Caco-2 (cell line): ENCODE data around the gene AIFM3. TPM values are rescaled to one million over a fixed set of nuclear protein-coding genes. Genes with fewer than 3 reads are reported as not detected.
"Not testable (repeated sequence)": the region's sequence is repeated elsewhere in the genome, so short reads cannot be mapped to it uniquely, and the experiment has no call there.

Source experiments
- BruUV-seq: library from RNA; stranded (reverse); fragments of 400-500 nt; replicated peaks from 2 replicates; lab custom pipeline; 2021; lab: Mats Ljungman, UMichigan
- CTCF ChIA-PET: fragments of 300-600 bp; sonication (Branson Sonifier 250); formaldehyde crosslinking; loops from one replicate; lab custom pipeline; 2022; ENCODE audit warnings: antibody characterized with exemption; lab: Charles Lee
- POLR2A ChIA-PET: fragments of 300-600 bp; sonication (Branson Sonifier 250); formaldehyde crosslinking; loops from one replicate; lab custom pipeline; 2022; ENCODE audit warnings: antibody characterized with exemption; lab: Charles Lee
- DNase-seq, 2 experiments: peaks; one replicate each; pipeline versions ENCODE4 v3.0.0 to v3.0.0-alpha.2; 2020 to 2022
- H3K27me3 ChIP-seq: replicated peaks from 2 replicates; pipeline ENCODE4 v1.6.0; 2011; ENCODE audit warnings: low read length; ENCODE audit not compliant: control insufficient read depth, insufficient read depth
- H3K36me3 ChIP-seq: 2 replicates; pipeline ENCODE4 v1.5.1; 2011; ENCODE audit warnings: low read length; ENCODE audit not compliant: control insufficient read depth, insufficient read depth
- H3K4me1 ChIP-seq: fragments of 250-450 bp; sonication (Bioruptor Pico); 2 replicates; pipeline ENCODE4 v1.5.1; 2020; ENCODE audit warnings: mild to moderate bottlenecking
- H3K4me3 ChIP-seq: 2 replicates; pipeline ENCODE4 v1.5.1; 2011; ENCODE audit warnings: low read depth, mild to moderate bottlenecking, control low read depth, low read length
- H3K9me3 ChIP-seq: fragments of 250-450 bp; sonication (Bioruptor Pico); 2 replicates; pipeline ENCODE4 v1.5.1; 2020; ENCODE audit warnings: mild to moderate bottlenecking, moderate library complexity
- H3K27ac Mint-ChIP-seq: one replicate; pipeline ENCODE4 v1.8.0; 2022; ENCODE audit warnings: mixed read lengths; ENCODE audit not compliant: unreplicated experiment
- H3K27me3 Mint-ChIP-seq: one replicate; pipeline ENCODE4 v1.8.0; 2022; ENCODE audit warnings: mixed read lengths; ENCODE audit not compliant: insufficient read depth, unreplicated experiment
- H3K36me3 Mint-ChIP-seq: one replicate; pipeline ENCODE4 v1.8.0; 2022; ENCODE audit warnings: mild to moderate bottlenecking, mixed read lengths; ENCODE audit not compliant: insufficient read depth, unreplicated experiment
- H3K4me1 Mint-ChIP-seq: one replicate; pipeline ENCODE4 v1.8.0; 2022; ENCODE audit warnings: low read depth, mixed read lengths; ENCODE audit not compliant: unreplicated experiment
- H3K4me3 Mint-ChIP-seq: one replicate; pipeline ENCODE4 v1.8.0; 2022; ENCODE audit warnings: mild to moderate bottlenecking, moderate library complexity, mixed read lengths; ENCODE audit not compliant: unreplicated experiment
- H3K9me3 Mint-ChIP-seq: one replicate; pipeline ENCODE4 v1.8.0; 2022; ENCODE audit warnings: mixed read lengths; ENCODE audit not compliant: unreplicated experiment
- CTCF ChIP-seq, 2 experiments: fragments of 200-600 bp in 1 of 2; IDR thresholded peaks; 1 replicate in 1 of 2; 2 replicates in 1 of 2; pipeline versions ENCODE4 v1.5.1 to v1.8.0; 2011 to 2022; ENCODE audit warnings: antibody characterized with exemption in 1 of 2, control low read depth in 1 of 2, inconsistent platforms in 1 of 2, low read depth in 1 of 2, low read length in 1 of 2, mild to moderate bottlenecking in 1 of 2, moderate library complexity in 1 of 2; ENCODE audit not compliant: insufficient read depth in 1 of 2, severe bottlenecking in 1 of 2, unreplicated experiment in 1 of 2
- intact Hi-C: fragments of 100-400 bp; cut with micrococcal nuclease; formaldehyde crosslinking; loops from one replicate; pipeline ENCODE4 v1.10.0; 2022; ENCODE audit not compliant: unreplicated experiment
- total RNA-seq: library from RNA; stranded (reverse); gene quantifications from 2 replicates; pipeline ENCODE4 v1.2.3, GENCODE V29; 2022

AIFM3 gene
- total RNA-seq, 1 experiment from 2014 or later, result 0.73 TPM

GRCh38 chr22:20930004-20930403 lies 37.1 kb upstream of the AIFM3 start:
- Mint-ChIP-seq H3K27me3 (no peaks in the 10 kb centered on the region), H3K4me3 (no peak overlapping the region), H3K36me3 (peaks cover 35% of the 10 kb centered on the region), H3K27ac (no peak overlapping the region), H3K4me1 (peaks cover 16% of the 10 kb centered on the region), H3K9me3 (no peaks in the 10 kb centered on the region)
- Histone ChIP-seq H3K27me3 (no peaks in the 10 kb centered on the region), H3K36me3 (peaks cover 1% of the 10 kb centered on the region), H3K4me3 (no peak overlapping the region), H3K4me1 (no peaks in the 10 kb centered on the region), H3K9me3 (no peaks in the 10 kb centered on the region)
- intact Hi-C loops, result no loop called here
- ChIA-PET POLR2A (no interaction called here), CTCF (no interaction called here)
- DNase-seq, result no peak
- TF ChIP-seq CTCF (IDR thresholded peaks at IDR 0.05; ENCODE audit: insufficient read depth in 1 of 2, low read depth in 1 of 2, low read length in 1 of 2, severe bottlenecking in 1 of 2, unreplicated experiment in 1 of 2), result no peak
- BruUV-seq, result no TSS peak

GRCh38 chr22:20930435-20930834 lies 36.6 kb upstream of the AIFM3 start:
- CTCF ChIA-PET, result interaction anchor here (1.5 kb wide), 1 partner anchor 45 kb away, joined by 3 read pairs; no protein-coding TSS in a partner anchor
- DNase-seq, result peak in 1 of 2 experiments; percentile 3
- intact Hi-C loops, H3K36me3 ChIP-seq, H3K4me3 Mint-ChIP-seq, H3K9me3 ChIP-seq, H3K4me3 ChIP-seq, H3K27me3 ChIP-seq, POLR2A ChIA-PET, H3K4me1 ChIP-seq, H3K27ac Mint-ChIP-seq, BruUV-seq, H3K9me3 Mint-ChIP-seq, H3K27me3 Mint-ChIP-seq: not testable (repeated sequence)
- H3K4me1 Mint-ChIP-seq, result peaks cover 13% of the 10 kb centered on the region
- peaks cover 39% of the 10 kb centered on the region for H3K36me3 Mint-ChIP-seq

GRCh38 chr22:20931126-20931654 lies 35.9 kb upstream of the AIFM3 start:
- no peaks in the 10 kb centered on the region for H3K9me3 Mint-ChIP-seq
- peaks cover 5% of the 10 kb centered on the region for H3K4me1 Mint-ChIP-seq
- TF ChIP-seq CTCF (IDR thresholded peaks at IDR 0.05; ENCODE audit: insufficient read depth in 1 of 2, low read depth in 1 of 2, low read length in 1 of 2, severe bottlenecking in 1 of 2, unreplicated experiment in 1 of 2), result no peak
- no peak overlapping the region for H3K27ac Mint-ChIP-seq
- Histone ChIP-seq H3K4me1 (peaks cover 4% of the 10 kb centered on the region), H3K36me3 (peaks cover 1% of the 10 kb centered on the region), H3K4me3 (no peak overlapping the region), H3K9me3 (no peaks in the 10 kb centered on the region), H3K27me3 (no peaks in the 10 kb centered on the region)
- POLR2A ChIA-PET, result no interaction called here
- no peaks in the 10 kb centered on the region for H3K27me3 Mint-ChIP-seq
- intact Hi-C loops, result no loop called here
- BruUV-seq, result no TSS peak
- H3K4me3 Mint-ChIP-seq, result no peak overlapping the region
- CTCF ChIA-PET, result interaction anchor here (1.5 kb wide), 1 partner anchor 45 kb away, joined by 3 read pairs; no protein-coding TSS in a partner anchor
- DNase-seq, result no peak
- peaks cover 46% of the 10 kb centered on the region for H3K36me3 Mint-ChIP-seq
